GM18517 (cell line): ENCODE data around the gene RPS4Y1.
"Not testable (repeated sequence)": the region's sequence is repeated elsewhere in the genome, so short reads cannot be mapped to it uniquely, and the experiment has no call there.

ENCODE experiments used
- ATAC-seq: cut with Tn5 transposase; IDR thresholded peaks from one replicate; pipeline ENCODE4 v1.9.1; 2021; ENCODE audit warnings: mild to moderate bottlenecking, moderate library complexity; ENCODE audit not compliant: unreplicated experiment

The RPS4Y1 gene

DNA sequence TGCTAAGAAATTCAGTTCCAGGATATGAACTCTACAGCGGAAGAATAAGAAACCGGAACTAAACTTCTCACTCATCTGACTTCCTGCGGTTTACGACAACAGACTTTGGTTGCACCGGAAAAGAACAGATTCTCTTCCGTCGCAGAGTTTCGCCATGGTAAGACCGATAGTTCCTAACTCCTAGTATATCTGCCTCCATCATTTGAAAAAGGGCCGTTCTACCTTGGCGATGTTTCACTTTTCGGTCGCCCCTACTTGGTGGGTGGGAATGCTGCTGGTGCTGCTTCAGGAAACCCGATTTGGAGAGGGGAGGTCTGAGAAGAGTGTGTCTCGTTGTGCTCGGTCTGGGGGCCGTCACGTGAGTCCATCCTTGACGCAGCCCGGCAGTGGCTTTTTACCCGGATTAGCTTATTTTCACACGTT is at the start of gene RPS4Y1:
RPS4Y1 (plus strand) TSS at position 132 of the 423 bp plus-strand sequence; CDS start at position 155, 23 bp downstream.
- no peak for ATAC-seq

- no peak for ATAC-seq
These were observed 44.4 kb upstream of the RPS4Y1 start for GRCh38 chrY:2796977-2797523.

DNA sequence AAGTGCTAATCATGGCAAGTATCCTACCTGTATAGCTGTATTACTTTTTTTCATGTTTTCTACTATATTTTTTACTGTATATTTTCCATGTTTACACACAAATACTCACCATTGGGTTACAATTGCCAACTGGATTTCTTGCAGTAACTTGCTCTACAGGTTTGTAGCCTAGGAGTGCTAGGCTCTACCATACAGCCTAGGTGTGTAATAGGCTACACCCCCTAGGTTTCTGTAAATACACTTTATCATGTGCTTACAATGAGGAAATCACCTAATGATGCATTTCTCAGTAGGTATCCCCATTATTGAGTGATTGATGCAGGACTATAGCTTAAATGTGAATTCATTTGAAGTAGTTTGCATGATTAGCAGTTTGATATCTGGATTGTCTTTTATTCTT is 43.4 kb upstream of the RPS4Y1 start:
- no peak for ATAC-seq

GRCh38 chrY:2800246-2800645 is 41.2 kb upstream of the RPS4Y1 start:
- no peak for ATAC-seq

DNA sequence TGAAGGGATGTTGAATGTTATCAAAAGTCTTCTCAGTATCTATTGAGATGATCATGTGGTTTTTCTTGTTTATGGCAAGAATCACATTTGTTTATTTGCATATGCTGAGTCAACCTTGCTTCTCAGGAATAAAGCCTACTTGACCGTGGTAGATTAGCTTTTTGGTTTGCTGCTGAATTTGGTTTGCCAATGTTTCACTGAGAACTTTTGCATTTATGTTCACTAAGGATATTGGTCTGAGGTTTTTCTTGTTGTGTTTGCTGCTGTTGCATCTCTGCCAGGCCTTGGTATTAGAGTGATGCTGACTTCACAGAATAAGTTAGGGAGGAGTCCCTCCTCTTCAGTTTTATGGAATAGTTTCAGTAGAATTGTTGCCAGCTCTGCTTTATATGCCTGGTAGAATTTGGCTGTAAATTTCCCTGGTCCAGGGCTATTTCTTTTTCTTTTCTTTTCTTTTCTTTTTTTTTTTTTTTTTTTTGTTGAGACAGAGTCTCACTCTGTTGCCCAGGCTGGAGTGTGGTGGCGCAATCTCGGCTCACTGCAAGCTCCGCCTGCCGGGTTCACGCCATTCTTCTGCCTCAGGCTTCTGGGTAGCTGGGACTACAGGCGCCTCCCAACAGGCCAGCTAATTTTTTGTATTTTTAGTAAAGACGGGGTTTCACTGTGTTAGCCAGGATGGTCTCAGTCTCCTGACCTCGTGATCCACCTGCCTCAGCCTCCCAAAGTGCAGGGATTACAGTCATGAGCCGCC is 24.1 kb upstream of the RPS4Y1 start:
- not testable (repeated sequence) for ATAC-seq

- ATAC-seq = no peak
These were observed 16.9 kb upstream of the RPS4Y1 start for GRCh38 chrY:2824471-2824870.

DNA sequence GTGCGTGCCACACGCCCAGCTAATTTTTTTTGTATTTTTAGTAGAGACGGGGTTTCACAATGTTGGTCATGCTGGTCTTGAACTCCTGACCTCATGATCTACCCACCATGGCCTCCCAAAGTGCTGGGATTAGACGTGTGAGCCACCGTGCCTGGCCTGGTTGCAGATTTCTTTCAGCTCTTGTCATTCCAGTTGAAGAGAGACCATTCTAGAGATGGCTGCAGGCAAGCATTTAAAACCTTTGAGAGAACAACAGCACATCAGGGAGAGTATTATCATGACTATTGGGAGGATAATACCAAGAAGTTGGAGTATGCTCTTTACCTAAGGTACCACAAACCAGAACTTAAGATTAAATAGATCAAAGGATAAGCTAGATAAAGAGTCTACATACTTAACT is 12.9 kb upstream of the RPS4Y1 start:
- ATAC-seq = no peak

GRCh38 chrY:2835230-2835629 is 6.2 kb upstream of the RPS4Y1 start:
- no peak for ATAC-seq

DNA sequence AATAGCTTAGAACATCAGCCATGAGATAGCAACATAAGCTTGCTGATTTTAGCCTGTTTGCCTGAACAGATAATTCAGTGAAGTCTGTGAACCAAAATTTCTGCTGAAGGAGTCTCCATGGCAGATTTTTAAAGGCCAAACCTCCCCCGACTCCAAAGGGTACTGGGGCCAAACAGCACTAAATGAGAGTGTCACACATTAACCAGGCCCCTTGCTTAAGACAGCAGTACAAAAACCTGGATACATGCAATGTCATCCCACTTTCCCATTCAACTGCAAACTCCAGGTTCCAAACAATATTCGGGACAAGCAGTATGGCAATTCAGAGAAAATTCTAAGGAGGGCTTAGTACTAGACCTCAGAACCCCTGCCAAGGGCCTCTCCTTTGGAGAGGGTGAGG is 4.3 kb upstream of the RPS4Y1 start:
- ATAC-seq = no peak

DNA sequence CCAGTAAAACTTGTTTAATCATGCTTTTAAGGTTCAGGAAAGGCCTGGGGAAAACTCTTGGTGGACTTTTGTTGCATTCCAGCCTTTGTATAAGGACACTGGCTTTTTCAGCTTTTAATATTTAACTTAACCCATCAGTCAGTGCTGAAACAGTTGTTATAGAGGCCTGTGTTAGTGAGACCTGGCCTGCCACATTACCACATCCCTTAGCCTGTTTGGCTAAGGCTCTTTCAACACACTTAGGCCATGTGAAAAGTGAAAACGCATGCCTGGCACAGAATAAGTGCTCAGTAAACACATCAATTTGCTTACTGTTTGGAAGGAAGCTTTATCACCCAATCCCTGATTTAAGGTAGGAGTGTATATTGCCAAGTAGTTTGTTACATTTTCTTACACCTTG is 3.5 kb upstream of the RPS4Y1 start:
- ATAC-seq = no peak

- no peak for ATAC-seq
These were observed 5.4 kb downstream of the RPS4Y1 start for GRCh38 chrY:2846791-2847190.

- ATAC-seq = no peak
These were observed 7.0 kb downstream of the RPS4Y1 start for GRCh38 chrY:2848384-2848783.

- ATAC-seq = no peak
These were observed 8.0 kb downstream of the RPS4Y1 start for GRCh38 chrY:2849368-2849767.

DNA sequence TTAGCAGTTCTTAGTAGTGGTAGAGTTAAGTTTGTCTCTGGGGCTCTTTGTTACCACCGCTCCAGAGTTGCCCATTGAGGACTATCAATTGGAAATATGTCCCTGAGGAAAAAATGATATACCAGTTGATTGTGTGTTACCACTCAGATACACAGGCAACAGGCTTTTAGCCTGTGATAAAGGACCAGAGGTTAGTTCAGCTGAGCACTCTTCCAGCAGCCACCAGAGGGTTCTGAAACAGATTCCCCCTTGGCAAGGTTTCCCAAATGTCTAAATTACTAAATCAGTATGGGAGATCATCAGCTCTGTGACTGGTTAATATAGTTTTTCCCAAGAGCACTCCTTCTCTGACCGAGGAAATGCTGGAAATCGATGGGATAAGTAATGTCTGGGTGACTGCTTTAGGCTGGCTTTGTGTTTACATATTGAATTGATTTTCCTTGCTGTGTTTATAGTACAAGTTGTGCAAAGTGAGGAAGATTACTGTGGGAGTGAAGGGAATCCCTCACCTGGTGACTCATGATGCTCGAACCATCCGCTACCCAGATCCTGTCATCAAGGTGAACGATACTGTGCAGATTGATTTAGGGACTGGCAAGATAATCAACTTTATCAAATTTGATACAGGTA is 12.9 kb downstream of the RPS4Y1 start:
- ATAC-seq = no peak

DNA sequence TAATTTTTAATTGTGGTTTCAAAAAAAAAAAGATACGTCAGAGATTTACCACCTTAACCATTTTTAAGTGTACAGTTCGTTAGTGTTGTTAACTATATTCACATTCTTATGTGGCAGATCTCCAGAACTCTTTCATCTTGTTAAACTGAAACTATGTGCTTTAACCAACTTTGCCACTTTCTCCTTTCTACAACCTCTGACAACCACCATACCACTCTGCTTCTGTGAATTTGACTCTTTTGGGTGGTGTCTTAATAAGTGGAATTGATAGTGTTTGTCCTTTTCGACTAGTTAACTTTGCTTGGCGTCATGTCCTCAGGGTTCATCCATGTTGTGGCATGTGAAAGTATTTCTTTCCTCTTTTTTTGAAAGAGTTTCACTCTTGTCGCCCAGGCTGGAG is 15.7 kb downstream of the RPS4Y1 start:
- ATAC-seq = no peak

GRCh38 chrY:2857686-2858085 is 16.3 kb downstream of the RPS4Y1 start:
- ATAC-seq = no peak

- ATAC-seq = no peak
These were observed 18.4 kb downstream of the RPS4Y1 start for GRCh38 chrY:2859782-2860181.

DNA sequence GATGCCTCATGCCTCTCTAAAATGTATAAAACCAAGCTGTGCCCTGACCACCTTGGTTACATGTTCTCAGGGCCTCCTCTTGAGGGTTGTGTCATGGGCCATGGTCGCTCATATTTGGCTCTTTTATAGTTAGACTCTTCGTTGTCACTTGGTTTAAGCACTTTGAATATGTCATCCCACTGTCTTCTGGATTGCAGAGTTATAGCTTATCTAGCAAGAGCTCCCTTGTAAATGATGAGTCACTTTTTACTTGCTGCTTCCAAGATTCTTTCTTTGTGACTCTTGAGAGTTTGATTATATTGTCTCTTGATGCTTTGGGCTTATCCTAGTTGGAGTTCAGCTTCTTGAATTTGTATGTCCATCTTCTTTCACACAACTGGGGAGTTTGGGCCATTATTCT is 19.1 kb downstream of the RPS4Y1 start:
- ATAC-seq = no peak

- no peak for ATAC-seq
These were observed 25.2 kb downstream of the RPS4Y1 start for GRCh38 chrY:2866581-2866980.

GRCh38 chrY:2867469-2867868 is 26.1 kb downstream of the RPS4Y1 start:
- no peak for ATAC-seq

DNA sequence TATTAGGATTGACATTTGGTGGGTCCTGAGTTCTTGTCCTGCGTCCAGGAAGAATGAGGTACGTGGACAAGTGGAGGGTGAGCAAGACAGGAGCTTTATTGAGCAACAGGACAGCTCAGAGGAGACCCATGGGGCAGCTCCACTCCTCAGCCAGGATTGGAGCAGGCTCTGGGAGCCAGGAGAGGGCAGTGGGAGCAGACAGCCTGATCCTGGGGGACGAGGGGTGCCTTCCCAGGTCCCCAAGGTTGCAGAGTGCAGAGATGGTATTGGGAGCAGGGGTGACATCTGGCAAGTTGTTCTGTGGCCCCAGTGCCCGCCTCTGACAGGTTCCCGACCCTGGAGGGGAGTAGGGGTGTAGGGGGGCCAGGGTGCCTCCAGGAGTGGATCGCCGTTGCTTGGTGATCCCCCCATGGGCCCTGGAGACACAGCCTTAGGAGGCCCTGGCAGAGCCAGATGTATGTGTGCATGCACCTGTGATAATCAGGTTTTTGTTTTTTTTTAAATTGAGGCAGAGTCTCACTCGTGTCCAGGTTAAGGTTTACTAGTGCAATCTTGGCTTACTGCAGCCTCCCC is 26.7 kb downstream of the RPS4Y1 start:
- no peak for ATAC-seq

DNA sequence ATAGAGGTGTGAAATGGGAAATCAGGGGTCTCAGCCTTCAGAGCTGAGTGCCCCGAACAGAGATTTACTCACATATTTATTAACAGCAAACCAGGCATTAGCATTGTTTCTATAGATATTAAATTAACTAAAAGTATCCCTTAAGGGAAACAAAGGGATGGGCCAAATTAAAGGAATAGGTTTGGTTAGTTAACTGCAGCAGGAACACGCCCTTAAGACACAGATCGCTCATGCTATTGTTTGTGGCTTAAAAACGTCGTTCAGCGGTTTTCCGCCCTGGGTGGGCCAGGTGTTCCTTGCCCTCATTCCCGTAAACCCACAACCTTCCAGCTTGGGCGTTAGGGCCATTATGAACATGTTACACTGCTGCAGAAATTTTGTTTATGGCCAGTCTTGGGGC is 30.8 kb downstream of the RPS4Y1 start:
- ATAC-seq = not testable (repeated sequence)
